Right renal cortex interstitium (tissue), 3 donors: Measurements from ENCODE around the gene SLC2A6. TPM values are rescaled to one million over a fixed set of nuclear protein-coding genes. Genes with fewer than 3 reads are reported as not detected.

Experiments
- DNase-seq, 3 donors: peaks; one replicate each; pipeline ENCODE4 v3.0.0-alpha.2; 2013; ENCODE audit warnings: low read depth in 3 of 3, low spot score in 2 of 3
- polyA plus RNA-seq, 3 donors: library from polyadenylated mRNA; unstranded; fragments of 120-200 nt; gene quantifications; one replicate each; pipeline ENCODE4 v1.2.1, GENCODE V29; 2013; ENCODE audit not compliant: insufficient read length in 3 of 3

SLC2A6 gene
- polyA plus RNA-seq, 3 donors = 0.82 to 1.4 (median 1.0) TPM

DNA sequence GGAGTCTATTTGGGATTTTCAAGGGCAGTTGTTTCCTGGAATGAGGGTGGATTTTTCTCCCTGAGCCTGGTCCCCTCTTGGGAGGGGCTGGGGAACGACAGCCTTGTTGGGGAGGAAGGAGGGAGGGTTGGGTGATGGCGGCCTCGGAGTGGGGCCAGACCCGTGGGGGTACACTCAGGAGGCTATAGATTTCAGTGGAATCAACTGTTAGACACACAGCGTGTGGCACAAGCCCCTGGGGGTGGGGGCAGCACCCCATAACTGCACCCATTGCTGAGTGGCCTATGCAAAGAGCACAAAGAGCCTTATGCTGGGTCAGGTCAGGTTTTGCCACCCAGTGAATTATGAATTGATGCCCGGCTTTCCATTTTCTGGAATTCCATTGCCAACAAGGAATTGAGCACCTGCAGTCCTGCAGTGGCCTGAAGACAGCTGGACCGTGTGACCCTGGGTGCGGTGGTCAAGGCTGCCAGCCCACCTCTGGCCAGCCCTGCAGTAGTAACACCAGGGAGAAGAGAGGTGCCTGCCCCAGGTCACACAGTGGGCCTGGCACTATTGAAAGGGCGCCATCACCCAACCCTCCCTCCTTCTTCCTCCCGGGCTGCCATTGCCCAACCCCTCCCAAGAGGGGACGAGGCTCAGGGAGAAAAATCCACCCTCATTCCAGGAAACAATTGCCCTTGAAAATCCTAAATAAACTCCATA is 37.5 kb upstream of the SLC2A6 start:
- DNase-seq = no peak

DNA sequence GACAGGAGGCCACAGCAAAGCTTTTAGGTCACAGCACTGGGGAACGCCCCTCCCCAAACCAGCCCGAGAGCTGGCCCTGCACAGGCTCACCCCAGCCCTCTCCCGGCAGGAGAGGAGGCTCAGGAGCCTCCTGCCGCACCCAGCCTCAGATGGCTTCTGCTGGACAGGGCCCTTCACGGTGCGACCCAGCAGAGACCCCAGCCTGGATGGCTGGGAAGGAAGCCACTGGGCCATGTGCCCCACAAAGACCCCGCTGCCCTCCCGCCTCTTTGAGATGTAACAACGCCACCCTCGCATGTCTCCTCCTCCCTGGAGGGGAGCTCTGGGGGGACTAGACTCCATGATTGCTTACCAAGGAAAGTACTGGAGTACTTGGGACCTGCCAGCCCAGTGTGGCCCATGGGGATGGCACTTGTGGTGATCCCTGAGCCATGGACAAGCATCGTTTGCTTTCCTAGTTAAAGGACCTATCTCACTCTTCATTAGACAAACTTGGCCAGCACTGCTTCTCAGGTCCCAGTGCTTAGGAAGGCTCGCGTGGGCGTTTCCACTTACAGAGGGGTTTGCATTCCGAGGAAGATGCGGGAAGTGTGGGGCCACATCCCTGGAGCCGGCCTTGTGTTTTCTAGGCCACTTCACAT is 36.8 kb upstream of the SLC2A6 start:
- no peak for DNase-seq

DNA sequence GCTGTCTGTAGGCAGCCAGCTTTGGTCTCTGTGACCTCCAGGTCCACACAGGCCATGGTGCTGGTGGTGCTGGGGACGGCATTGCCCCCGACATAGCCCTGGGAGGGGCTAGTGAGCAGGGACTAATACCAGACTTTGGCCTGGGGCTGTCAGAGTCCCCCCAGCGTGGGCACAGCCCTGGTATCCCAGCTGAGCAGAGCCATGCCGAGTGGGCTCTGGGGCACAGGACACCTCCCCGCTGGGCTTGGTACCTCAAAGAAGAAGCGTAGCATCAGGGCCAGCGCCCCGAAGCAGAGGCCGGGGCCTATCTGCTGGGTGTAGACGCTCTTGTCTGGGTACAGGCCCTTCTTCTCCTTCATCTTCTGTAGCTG is 36.3 kb upstream of the SLC2A6 start:
- DNase-seq = no peak

DNA sequence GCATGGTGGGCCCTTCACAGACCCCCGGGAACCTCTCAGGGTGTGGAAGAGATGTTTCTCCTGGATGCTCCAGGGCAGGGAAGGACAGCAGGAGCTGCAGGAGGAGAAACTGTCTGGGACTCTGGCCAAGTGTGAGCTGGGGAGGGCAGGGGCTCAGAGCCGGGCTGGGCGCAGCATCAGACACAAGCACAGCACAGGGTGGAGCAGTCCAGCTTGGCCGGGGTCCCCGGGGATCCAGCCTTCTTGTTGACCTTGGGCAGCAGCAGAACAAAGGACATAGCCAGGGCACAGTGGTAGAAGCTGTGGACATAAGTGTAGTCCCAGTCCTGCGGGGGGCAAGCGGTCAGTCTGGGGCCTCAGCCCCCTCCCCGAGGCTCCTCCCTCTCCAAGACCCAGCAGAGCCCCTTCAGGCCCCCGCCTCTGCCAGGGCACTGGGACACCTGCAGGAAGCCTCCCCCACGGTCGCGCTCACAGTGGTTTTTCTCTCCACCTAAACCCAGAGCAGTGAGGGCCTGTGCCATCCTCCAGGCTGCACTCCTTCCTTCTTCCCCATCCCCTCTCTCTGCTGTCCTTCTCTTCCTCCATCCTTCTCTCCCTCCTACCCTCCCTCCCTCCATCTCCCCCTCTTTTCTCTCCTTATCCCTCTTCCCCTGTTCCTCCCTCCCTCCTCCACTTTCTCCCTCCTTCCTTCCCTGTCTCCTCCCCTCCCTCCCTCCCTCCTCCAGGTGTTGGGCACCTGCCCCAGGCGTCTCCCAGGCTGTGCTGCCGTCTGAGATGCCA is 35.8 kb upstream of the SLC2A6 start:
- DNase-seq = no peak

DNA sequence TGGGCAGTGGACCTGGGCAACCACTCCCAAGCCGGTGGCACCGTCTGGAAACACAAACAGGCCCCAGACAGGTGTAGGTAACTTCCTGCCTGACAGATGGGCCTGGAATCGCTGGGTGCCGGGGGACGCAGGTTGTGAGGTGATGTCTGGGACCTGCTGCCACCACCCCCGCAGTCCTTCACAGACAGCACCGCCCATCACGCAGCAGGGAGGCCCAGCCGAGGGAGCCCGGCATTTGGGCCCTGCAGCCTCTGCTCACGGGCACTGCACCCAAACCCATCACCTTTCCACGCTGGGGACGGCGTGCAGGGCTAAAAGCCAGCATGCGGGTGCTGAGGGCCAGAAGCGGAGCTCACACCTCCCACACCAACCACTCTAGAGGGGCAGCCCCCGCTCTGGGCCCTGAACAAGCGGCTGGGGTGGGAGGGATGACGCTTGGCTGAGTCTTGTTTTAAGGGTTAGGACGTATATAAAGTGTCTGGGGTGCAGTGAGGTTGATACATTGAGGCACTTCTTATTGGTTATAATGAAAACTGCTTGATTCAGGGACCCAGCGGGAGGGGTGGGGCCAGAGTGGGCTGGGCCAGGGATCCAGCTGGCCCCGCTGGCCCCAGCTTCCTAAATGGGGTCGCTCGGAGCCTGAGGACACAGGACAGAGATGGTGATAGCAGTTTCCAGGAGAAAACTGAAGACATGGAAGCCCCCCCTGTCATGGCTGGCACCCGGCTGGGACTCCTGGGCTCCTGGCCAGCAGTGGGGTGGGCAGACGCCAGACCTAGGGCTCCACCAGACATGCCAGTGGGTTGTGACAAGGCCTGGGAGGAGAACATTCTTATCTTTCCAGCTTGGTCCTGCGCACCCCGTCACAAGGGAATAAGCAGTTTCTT is 34.6 kb upstream of the SLC2A6 start:
- DNase-seq = no peak

DNA sequence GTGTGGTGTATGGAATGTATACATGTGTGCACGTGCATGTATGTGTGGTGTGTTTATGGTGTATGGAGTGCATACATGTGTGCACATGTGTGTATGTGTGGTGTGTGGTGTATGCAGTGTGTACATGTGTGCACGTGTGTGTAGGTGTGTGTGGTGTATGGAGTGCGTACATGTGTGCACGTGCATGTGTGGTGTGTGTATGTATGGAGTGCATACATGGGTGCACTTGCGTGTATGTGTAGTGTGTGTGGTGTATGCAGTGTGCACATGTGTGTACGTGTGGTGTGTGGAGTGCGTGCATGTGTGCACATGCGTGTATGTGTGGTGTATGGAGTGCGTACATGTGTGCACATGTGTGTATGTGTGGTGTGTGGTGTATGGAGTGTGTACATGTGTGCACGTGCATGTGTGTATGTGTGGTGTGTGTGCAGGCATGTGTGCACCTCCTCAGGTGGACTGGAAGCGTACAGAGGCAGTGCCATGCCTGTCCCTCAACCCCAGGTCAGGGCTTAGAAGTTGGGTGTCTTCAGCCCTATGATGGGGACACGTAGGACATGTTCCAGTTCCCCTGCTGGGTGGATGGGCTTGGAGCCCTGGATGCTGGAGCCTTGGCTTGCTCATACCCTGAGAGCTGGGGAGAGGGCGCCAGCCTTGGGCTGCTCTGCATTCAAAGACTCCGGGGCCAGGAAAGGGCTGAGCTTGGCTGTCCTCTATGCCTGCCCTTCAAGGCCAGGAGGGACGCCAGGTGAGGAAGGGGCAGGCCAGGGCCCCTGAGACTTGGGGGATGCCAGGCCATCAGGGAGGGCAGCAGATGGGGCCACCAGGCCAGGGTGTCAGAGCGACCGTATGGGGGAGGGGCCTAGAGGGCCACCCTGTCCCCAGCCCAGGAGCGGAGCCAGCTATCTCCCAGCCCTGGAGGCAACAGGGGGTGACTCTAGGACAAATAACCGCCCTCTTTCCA is 33.6 kb upstream of the SLC2A6 start:
- DNase-seq = no peak

DNA sequence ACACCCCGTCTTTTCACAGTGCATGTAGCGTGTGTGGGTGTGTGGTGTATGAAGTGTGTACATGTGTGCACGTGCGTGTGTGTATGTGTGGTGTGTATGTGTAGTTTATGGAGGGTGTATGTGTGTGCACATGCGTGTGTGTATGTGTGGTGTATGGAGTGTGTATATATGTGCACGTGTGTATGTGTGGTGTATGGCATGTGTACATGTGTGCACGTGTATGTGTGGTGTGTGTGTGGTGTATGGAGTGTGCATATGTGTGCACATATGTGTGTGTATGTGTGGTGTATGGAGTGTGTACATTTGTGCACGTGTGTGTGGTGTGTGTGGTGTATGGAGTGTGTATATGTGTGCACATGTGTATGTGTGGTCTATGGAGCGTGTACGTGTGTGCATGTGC is 32.7 kb upstream of the SLC2A6 start:
- no peak for DNase-seq

DNA sequence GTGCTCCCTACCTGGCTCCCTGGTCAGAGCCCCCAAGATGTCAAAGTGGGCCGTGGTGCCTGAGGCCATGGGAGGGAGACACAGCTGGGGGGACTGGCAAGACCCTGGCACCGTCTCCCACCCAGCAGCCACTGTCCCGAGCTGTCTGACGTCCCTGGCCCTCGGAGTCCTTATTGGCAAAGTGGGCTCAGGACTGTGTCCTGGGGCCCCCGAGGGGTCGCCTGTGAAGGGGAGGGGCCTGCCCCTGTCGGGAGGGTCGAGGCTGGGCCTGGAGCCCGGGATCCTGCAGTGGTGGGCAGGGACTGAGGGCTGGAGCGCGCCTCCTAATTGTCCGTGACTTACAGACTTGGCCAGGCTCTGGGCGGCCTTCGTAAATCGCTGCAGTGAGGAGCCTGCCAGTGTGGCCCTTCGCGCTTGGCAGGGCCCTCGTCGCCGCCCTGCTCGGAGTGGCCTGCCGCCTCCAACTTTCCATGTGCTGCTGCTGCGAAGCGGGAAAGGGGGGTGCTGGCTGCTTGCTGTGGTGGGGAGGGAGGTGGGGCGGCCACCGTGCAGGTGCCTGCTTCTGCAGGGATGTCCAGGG is 32.1 kb upstream of the SLC2A6 start:
- no peak for DNase-seq

DNA sequence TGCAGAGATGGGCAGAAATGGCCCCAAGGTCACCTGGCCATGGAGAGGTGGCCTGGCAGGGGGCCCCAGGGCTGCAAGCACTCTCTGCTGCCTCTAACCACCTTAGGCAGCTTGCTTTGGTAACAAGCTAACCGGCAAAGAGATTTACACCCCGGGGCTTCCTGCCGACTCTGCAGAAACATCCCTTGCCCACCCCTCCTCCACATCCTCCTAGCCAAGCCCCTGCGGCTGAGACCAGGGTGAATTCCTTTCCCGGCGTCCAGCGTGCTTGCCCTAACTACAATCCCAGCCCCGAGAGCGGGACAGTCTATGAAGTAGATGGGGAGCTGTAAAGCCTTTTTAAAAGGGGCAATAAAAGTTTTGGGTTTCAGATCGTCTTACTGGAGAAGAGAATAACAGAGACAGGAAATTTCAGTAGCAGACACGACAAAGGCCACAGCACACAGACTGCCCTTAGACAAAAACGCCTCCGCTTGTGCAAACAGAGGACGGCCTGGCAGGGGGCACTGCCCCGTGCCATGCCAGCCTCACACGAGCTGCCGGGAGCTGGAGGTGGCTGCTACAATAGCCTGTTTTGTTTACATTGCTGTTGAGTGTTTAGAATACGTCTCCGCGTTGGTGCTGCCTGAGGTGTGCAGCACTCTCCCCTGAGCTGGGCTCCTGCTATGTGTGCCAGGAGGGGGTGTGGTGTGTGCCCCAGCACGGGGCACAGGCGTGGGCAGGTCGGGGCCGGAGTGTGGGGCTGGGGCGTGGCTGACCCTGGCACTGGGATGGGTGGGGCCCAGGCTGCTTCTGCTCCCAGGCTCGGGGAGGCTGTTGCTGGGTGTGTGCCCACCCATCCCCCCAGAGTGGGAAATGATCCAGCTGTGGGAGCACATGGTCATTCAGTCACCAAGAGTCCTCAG is 30.5 kb upstream of the SLC2A6 start:
- DNase-seq = peak in 2 of 3 donors; percentile 40 to 54

DNA sequence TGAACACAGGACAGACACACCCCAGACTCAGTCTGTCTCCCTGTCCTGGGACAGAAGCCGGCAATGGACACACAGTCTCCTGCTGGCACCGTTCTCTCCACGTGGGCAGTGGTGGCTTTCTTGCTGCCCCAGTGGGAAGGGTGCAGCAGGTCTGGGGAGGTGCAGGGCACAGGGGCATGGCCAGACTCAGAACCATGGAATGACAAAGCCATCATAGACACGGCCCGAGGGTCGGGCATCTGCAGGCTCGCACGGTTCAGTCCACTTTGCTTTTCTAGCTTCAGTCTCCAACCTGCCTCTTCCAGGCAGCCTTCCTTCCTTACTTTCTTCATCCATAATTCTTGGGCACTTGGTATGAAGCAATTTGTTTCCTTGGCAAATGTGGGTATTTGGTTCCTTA is 29.1 kb upstream of the SLC2A6 start:
- DNase-seq = no peak

DNA sequence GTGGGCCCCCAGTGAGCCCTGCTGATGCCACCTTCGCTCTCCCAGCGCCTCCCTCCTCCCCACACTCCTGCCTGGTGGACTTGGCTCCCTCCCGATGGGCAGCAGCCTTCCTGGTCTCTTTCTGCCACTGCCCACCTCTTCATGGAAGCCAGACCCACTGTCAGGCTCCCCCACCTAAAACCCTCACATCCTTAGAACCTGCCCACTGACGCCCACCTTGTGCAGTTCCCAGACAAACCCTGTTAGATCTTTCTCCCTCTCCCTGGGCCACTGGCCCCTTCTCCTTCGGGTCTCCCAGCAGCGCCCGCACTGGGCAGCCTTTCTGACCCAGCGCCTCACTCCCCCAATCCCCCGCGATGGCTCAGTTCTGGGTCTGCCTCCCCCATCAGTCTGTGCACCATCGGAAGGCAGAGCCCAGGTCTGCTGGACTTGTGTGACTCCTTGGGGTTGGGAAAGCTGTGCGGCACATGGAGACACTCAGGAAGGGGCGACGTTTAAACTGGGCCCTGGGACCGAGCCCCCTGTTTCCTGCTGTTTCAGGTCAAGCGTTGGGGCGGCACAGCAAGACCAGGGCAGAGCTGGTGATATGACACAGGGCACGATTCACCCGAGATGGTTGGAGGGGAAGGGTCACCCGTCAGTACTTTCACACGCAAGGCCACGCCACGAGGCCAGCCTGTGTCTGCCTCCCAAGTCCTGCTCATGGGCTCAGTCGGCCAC is 28.5 kb upstream of the SLC2A6 start:
- no peak for DNase-seq

DNA sequence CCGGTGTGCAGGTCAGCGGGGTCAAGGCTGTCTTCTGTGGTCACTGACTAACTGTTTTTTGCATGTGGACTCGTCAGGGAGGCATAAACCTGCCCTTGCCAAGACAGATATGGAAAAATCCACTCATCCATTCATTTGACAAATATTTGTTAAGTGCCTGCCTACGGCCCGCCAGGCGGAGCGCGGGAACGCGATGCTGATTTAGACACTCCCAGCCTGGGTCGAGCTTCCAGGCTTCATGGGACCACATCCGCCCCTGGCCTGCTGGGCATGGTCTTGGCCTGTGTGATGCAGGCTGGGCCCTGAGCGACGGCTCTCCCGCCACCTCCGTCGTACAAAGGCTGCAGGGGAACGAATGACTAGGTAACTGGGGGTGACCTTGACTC is 27.7 kb upstream of the SLC2A6 start:
- no peak for DNase-seq

DNA sequence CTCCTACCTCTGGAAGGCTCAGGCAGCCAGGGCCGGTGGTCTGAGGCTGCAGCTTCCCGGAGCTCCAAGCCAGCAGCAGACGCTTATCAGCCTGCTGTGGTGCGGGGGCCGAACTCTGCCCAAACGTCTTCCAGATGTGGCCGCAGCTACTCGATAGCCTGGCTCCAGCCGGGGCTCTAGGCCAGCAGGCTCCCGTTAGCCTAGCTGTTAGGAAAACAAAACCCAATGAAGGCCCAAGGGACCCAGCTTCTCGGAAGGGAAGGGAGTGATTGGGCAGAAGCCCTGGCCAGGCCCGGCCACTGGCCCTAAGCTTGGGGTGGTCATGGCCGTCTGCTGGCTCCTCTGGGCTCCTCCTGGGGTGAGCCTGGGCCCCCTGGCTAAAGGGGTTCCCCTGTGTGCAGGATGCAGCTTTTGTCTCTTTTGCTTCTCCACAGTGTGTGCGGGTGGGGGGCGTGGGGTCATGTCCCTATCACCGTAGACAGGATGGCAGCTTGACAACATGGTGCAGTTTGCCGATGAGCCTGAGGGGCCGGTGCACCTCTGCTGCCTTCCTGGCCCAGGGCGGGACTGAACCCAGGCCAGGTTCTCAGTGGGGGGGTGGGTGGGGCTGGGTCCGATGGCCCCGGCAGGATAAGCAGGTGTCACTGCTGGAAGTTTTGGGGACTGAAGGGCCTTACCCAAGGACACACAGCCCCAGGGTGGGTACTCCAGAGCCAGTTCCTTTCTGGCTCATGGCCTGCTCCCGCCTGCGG is 27.2 kb upstream of the SLC2A6 start:
- DNase-seq = no peak

DNA sequence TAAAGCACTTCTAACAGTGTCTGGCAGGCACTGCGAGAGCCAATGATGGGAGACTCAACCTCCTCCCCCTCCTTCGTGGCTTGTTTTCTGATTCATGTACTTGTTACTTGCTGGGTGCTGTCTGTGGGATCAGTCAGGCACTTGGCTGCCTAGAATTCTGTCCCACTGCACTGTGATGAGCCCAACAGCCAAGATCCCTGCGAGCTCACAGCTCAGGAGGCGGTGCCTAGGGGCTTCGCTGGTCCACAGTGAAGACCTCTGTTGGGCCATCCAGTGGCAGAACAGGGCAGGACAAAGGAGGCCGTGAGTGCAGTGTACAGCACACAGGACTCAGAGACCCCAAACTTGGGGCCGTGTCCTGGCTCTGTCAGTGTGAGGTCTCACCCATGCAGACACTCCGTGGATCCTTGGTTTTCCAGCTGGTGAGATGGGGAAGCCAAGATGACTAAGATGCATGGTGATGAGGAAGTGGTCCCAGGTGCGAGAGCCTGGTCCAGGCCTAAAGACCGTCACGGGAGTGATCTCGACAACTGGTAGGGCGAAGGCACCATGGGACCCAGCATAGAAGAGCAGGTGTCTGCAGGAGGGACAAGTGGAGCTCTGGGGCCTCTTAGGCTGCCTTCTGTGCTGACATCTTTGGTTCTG is 26.4 kb upstream of the SLC2A6 start:
- no peak for DNase-seq

DNA sequence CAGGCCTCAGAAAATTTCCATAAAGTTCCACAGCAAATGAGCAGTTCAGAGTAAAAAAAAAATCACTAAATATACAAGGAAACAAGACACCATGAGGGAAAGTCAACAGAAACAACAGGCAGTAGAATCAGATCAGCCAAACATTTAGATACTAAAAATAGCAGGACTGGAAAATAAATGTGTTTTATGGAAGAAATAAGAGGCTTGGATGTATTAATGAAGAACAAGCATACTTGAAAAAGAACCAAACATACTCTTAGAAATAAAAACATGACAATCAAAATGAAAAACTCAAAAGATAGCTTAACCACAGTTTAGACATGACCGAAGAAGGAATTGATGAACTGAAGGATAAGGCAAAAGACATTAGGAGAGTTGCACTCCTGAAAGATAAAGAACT is 23.2 kb upstream of the SLC2A6 start:
- no peak for DNase-seq

DNA sequence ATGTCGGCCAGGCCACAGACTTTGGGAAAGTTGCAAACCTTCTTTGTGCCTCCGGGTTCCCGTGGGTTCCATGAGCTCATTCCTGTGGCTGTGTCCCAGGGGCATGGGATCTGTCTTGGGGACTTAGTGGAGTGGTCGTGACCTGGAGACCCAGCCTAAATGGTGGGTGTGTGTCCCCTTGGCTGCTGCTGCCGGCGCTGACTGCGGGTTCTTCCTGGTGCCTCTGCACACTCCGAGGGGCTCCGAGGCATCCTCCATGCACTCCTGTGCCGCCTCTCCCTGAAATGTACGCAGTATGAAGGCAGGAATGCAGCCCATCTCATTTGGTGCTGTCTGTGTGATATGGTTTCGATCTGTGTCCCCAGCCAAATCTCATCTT is 21.0 kb upstream of the SLC2A6 start:
- DNase-seq = no peak
